CD4-positive, alpha-beta T cell treated with Interleukin-17A for 4 hours (primary cell): ENCODE data around the gene INTS6.

ENCODE experiments used
- DNase-seq: peaks from one replicate; pipeline ENCODE4 v3.0.0-alpha.2; 2020; ENCODE audit warnings: mixed read lengths

The INTS6 gene

DNA sequence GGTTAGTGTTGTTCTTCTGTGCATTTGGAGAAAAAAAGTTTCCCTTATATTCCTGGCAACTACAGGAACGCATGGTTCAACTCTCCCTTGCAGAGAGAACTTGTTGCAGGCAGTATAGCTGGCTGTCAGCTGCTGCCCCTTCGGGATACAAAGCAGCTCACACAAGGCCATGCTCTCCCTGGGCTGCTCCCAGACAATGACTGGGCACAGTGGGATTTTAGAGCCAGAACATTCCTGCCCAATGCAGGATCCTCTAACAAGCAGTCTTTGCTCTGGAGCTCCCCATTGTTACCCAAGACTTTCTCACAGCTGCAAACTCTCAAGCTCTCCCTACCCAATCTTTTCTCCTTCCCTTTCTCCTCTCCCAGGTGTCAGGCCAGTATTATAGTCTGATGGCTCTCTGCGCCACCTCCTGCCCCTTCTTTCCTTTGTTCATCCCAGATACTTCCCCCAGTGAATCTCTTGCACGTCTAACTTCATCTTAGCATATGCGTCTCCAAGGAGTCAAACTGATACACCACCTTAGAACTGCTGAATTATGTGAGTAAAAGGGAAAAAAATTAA, 140.8 kb downstream of the INTS6 start:
- DNase-seq, result no peak
